ENCODE measurements around the gene KCNK13. TPM values are rescaled to one million over a fixed set of nuclear protein-coding genes. Genes with fewer than 3 reads are reported as not detected.

KCNK13 gene
- total and polyA plus RNA-seq, 2 donors (not counting 1 experiment from before 2014, with no cell fraction given): not detected

DNA sequence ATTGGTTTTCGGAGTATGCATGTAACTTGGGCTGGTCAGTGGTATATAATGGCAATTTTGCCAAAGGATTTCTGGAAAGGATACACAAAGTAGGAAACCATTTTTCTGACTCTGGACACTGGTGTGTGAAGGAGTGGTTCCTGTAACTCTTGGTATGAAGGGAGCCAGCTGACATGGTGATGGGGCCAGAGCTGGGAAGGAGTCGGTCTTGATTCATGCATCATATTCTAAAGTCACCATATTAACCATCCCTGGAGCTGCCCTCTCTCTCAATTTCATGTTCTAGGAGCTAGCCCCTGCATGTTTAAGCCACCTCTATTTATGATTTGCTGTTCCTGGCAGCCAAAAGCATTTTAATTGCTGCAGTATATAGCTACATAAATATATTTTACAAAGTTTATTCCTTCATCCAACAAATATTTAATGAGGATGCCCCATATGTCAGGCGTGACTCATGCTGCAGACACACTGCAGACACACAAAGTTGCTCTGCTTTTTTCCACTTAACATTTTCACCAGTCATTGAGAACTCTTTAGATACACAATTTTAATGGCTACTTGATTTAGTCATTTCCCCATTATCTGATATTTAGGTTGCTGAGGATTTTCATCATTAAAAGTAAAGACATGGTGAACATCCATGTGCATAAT lies 115.9 kb downstream of the KCNK13 start:
- Histone ChIP-seq H3K9ac (ENCODE audit: insufficient read depth, low read length) (no peak overlapping the region), H3K9me3 (ENCODE audit: control insufficient read depth, insufficient read depth, low read depth, low read length) (no peaks in the 10 kb centered on the region), H3K79me2 (ENCODE audit: control insufficient read depth, insufficient read depth, low read length) (no peaks in the 10 kb centered on the region), H2AFZ (ENCODE audit: low read length) (no peak overlapping the region), H3K4me1 (ENCODE audit: control insufficient read depth, extremely low read depth, insufficient read depth, low read length) (no peaks in the 10 kb centered on the region), H3K27me3 (ENCODE audit: control insufficient read depth, insufficient read depth, low read length) (no peaks in the 10 kb centered on the region), H3K36me3 (ENCODE audit: control insufficient read depth, insufficient read depth, low read length) (no peaks in the 10 kb centered on the region), H3K4me3 (replicated peaks in 1 of 4; ENCODE audit: control extremely low read depth in 1 of 4, insufficient read depth in 1 of 4, low read depth in 3 of 4, low read length in 4 of 4) (no peak overlapping the region), H4K20me1 (ENCODE audit: control insufficient read depth, extremely low read depth, insufficient read depth, low read length) (no peaks in the 10 kb centered on the region), H3K4me2 (ENCODE audit: extremely low read depth, insufficient read depth, low read length) (no peak overlapping the region), H3K27ac (ENCODE audit: insufficient read depth, low read length) (no peak overlapping the region)
- DNase-seq (ENCODE audit: low read depth in 2 of 2): peak in 1 of 2 donors; percentile 19
- TF ChIP-seq EZH2 (IDR thresholded peaks at IDR 0.05; ENCODE audit: low read length, missing control alignments): no peak
- TF ChIP-seq, protein P1, sequence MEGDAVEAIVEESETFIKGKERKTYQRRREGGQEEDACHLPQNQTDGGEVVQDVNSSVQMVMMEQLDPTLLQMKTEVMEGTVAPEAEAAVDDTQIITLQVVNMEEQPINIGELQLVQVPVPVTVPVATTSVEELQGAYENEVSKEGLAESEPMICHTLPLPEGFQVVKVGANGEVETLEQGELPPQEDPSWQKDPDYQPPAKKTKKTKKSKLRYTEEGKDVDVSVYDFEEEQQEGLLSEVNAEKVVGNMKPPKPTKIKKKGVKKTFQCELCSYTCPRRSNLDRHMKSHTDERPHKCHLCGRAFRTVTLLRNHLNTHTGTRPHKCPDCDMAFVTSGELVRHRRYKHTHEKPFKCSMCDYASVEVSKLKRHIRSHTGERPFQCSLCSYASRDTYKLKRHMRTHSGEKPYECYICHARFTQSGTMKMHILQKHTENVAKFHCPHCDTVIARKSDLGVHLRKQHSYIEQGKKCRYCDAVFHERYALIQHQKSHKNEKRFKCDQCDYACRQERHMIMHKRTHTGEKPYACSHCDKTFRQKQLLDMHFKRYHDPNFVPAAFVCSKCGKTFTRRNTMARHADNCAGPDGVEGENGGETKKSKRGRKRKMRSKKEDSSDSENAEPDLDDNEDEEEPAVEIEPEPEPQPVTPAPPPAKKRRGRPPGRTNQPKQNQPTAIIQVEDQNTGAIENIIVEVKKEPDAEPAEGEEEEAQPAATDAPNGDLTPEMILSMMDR (conservative IDR thresholded peaks at IDR 0.05 in 1 of 2, IDR thresholded peaks at IDR 0.05 in 1 of 2; ENCODE audit: low read depth in 1 of 2, low read length in 2 of 2): no peak

DNA sequence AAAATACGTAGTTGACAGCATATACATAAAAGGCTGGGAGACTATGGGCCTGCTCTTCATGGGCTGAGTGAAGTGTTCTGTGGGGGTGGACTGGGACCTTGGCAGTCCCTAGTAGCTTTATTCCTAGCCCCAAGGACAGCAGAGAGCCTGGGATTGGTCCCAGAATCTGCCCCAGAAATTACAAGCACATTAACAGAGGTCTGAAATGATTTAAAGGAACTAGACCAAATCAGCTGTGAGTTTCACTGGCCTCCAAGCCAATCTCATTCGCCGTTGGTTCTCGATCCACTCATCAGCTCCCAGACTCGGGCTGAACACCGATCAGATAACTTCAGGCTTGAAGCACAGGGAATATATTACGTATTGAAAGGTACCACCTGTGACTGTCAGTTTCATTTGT lies 117.6 kb downstream of the KCNK13 start:
- no peak overlapping the region for H3K4me2 ChIP-seq (ENCODE audit: extremely low read depth, insufficient read depth, low read length)
- TF ChIP-seq, protein P1 (conservative IDR thresholded peaks at IDR 0.05 in 1 of 2, IDR thresholded peaks at IDR 0.05 in 1 of 2; ENCODE audit: low read depth in 1 of 2, low read length in 2 of 2): no peak
- TF ChIP-seq EZH2 (IDR thresholded peaks at IDR 0.05; ENCODE audit: low read length, missing control alignments): no peak
- H3K4me3 ChIP-seq (replicated peaks in 1 of 4; ENCODE audit: control extremely low read depth in 1 of 4, insufficient read depth in 1 of 4, low read depth in 3 of 4, low read length in 4 of 4): no peak overlapping the region
- H3K9me3 ChIP-seq (ENCODE audit: control insufficient read depth, insufficient read depth, low read depth, low read length): no peaks in the 10 kb centered on the region
- no peaks in the 10 kb centered on the region for H3K79me2 ChIP-seq (ENCODE audit: control insufficient read depth, insufficient read depth, low read length)
- H3K4me1 ChIP-seq (ENCODE audit: control insufficient read depth, extremely low read depth, insufficient read depth, low read length): no peaks in the 10 kb centered on the region
- H3K27ac ChIP-seq (ENCODE audit: insufficient read depth, low read length): no peak overlapping the region
- no peaks in the 10 kb centered on the region for H4K20me1 ChIP-seq (ENCODE audit: control insufficient read depth, extremely low read depth, insufficient read depth, low read length)
- H3K9ac ChIP-seq (ENCODE audit: insufficient read depth, low read length): no peak overlapping the region
- no peak overlapping the region for H2AFZ ChIP-seq (ENCODE audit: low read length)
- no peaks in the 10 kb centered on the region for H3K36me3 ChIP-seq (ENCODE audit: control insufficient read depth, insufficient read depth, low read length)
- DNase-seq (ENCODE audit: low read depth in 2 of 2): no peak
- no peaks in the 10 kb centered on the region for H3K27me3 ChIP-seq (ENCODE audit: control insufficient read depth, insufficient read depth, low read length)

DNA sequence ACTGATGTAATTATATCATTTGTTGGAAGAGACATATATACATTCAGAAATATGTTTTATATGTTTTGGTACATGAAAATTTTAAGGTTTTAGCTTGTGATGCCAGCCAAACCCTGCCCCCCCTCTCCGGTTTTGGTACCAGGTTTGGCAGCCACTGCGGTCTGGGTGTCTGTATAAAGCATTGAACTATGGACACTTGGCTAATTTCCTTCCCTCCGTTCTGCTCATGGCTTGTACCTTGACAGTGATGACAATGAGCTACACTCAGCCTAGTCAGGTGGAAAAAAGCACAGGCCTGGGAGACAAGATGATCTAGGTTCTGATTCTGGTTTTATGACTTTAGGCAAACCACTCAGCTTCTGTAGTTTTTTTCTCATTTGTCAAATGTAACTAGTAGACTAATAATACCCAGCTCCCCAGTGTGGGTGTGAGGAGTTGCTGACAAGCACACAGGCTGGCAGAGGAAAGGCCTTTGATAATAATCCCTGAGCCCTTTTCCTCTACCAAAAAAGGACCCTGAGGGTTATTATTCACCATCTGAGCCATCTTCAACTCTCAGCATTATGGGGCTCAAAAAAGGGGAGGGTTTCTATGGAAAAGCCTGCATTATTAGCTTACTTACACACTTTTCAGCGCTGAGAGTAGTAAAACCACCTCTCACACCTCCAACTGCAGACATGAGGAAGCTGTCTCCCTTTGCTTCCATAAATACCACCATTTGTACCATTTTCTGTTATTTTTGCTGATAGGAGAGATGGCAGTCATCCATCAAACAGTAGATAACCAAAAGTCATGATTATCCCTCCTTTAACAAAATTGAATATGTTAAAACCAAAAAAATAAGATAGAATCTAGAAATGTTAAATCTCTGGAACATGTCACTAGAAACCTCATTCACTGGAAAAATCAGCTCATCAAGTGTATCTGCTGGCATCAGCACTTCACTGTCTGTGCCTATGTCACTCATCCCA lies 118.3 kb downstream of the KCNK13 start:
- no peak overlapping the region for H3K27ac ChIP-seq (ENCODE audit: insufficient read depth, low read length)
- no peaks in the 10 kb centered on the region for H3K79me2 ChIP-seq (ENCODE audit: control insufficient read depth, insufficient read depth, low read length)
- no peaks in the 10 kb centered on the region for H3K36me3 ChIP-seq (ENCODE audit: control insufficient read depth, insufficient read depth, low read length)
- H3K27me3 ChIP-seq (ENCODE audit: control insufficient read depth, insufficient read depth, low read length): no peaks in the 10 kb centered on the region
- DNase-seq (ENCODE audit: low read depth in 2 of 2): no peak
- H3K4me1 ChIP-seq (ENCODE audit: control insufficient read depth, extremely low read depth, insufficient read depth, low read length): no peaks in the 10 kb centered on the region
- H3K9me3 ChIP-seq (ENCODE audit: control insufficient read depth, insufficient read depth, low read depth, low read length): no peaks in the 10 kb centered on the region
- no peak overlapping the region for H3K4me2 ChIP-seq (ENCODE audit: extremely low read depth, insufficient read depth, low read length)
- no peaks in the 10 kb centered on the region for H4K20me1 ChIP-seq (ENCODE audit: control insufficient read depth, extremely low read depth, insufficient read depth, low read length)
- no peak overlapping the region for H2AFZ ChIP-seq (ENCODE audit: low read length)
- H3K4me3 ChIP-seq (replicated peaks in 1 of 4; ENCODE audit: control extremely low read depth in 1 of 4, insufficient read depth in 1 of 4, low read depth in 3 of 4, low read length in 4 of 4): no peak overlapping the region
- no peak overlapping the region for H3K9ac ChIP-seq (ENCODE audit: insufficient read depth, low read length)
- TF ChIP-seq, protein P1 (conservative IDR thresholded peaks at IDR 0.05 in 1 of 2, IDR thresholded peaks at IDR 0.05 in 1 of 2; ENCODE audit: low read depth in 1 of 2, low read length in 2 of 2): no peak
- no peak for TF ChIP-seq EZH2 (IDR thresholded peaks at IDR 0.05; ENCODE audit: low read length, missing control alignments)

All from fibroblast of lung (primary cell).